ENCODE measurements around the gene MTHFD1. TPM values are rescaled to one million over a fixed set of nuclear protein-coding genes. Genes with fewer than 3 reads are reported as not detected.

MTHFD1 gene
- total RNA-seq, 1 donor from 2014 or later = 161 TPM

DNA sequence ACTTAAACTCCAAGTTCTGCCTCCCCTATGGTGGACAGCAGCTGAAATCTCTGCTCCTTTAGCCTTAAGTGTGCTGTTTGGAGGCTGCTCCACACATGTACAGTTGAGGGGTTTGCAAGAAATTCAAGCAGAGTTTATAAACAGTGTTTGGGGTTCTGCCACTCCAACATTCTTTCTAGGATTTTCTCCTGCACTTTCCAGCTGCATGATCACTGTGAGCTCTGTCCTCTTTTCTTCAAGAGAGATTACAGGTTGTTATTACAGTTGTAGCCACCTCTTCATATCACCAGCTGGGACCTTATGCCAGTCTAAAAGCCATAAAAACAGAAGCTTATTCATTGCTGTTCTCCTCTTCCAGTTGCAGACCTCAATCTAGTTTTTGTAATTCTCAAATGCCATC lies 107.1 kb downstream of the MTHFD1 start:
- no peaks in the 10 kb centered on the region for H3K4me1 Mint-ChIP-seq

DNA sequence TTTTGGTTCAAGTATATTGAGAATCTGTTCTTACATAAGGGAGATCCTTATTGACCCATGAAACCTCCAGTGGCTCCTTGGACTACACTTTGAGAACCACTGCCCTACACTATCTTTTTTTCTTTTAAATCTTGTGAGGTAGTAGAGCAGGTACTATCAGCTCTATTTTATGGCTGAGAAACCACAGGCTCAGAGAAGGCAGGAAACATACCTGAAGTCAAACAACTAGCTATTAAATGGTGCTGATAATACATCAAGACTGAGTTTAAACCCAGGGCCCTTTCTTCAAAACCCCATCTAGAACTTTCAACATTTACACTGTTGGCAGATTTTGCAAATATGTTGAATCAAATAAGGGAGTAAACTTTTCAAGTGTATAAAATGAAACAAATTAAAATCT lies 108.6 kb downstream of the MTHFD1 start:
- TF ChIP-seq, protein P1, sequence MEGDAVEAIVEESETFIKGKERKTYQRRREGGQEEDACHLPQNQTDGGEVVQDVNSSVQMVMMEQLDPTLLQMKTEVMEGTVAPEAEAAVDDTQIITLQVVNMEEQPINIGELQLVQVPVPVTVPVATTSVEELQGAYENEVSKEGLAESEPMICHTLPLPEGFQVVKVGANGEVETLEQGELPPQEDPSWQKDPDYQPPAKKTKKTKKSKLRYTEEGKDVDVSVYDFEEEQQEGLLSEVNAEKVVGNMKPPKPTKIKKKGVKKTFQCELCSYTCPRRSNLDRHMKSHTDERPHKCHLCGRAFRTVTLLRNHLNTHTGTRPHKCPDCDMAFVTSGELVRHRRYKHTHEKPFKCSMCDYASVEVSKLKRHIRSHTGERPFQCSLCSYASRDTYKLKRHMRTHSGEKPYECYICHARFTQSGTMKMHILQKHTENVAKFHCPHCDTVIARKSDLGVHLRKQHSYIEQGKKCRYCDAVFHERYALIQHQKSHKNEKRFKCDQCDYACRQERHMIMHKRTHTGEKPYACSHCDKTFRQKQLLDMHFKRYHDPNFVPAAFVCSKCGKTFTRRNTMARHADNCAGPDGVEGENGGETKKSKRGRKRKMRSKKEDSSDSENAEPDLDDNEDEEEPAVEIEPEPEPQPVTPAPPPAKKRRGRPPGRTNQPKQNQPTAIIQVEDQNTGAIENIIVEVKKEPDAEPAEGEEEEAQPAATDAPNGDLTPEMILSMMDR (conservative IDR thresholded peaks at IDR 0.05) = no peak
- Mint-ChIP-seq H3K9me3 (no peaks in the 10 kb centered on the region), H3K27ac (ENCODE audit: unreplicated experiment) (no peak overlapping the region), H3K27me3 (ENCODE audit: low read depth) (no peaks in the 10 kb centered on the region), H3K4me3 (no peak overlapping the region), H3K36me3 (ENCODE audit: low read depth) (no peaks in the 10 kb centered on the region), H3K4me1 (peaks cover 7% of the 10 kb centered on the region)
- DNase-seq (ENCODE audit: low read depth, low spot score) = no peak

More for the DNA sequence above, 107.1 kb downstream of the MTHFD1 start:
- Mint-ChIP-seq H3K9me3 (no peaks in the 10 kb centered on the region), H3K36me3 (ENCODE audit: low read depth) (no peaks in the 10 kb centered on the region), H3K27me3 (ENCODE audit: low read depth) (no peaks in the 10 kb centered on the region), H3K4me3 (no peak overlapping the region), H3K27ac (ENCODE audit: unreplicated experiment) (no peak overlapping the region)
- TF ChIP-seq, protein P1 (conservative IDR thresholded peaks at IDR 0.05) = no peak
- DNase-seq (ENCODE audit: low read depth, low spot score) = no peak

DNA sequence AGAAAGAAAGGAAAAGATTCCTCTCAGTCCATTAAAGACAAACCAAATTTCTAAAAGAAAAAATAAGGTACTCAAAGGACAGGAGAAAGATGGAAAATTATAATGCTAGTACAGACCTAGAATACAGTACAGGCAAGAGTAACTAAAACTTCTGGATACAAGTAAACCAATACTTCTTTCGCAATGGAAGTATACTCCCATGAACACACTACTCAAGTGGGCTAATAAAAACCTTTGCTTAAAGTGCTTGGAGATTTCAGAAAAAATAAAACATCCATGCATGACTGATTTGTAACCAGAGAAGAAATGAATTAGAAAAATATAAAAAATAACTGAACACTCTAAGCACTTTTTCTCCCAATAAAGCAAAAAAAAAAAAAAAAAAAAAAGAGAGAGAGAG lies 111.9 kb downstream of the MTHFD1 start:
- no peaks in the 10 kb centered on the region for H3K36me3 Mint-ChIP-seq (ENCODE audit: low read depth)
- no peak overlapping the region for H3K27ac Mint-ChIP-seq (ENCODE audit: unreplicated experiment)
- DNase-seq (ENCODE audit: low read depth, low spot score) = no peak
- H3K27me3 Mint-ChIP-seq (ENCODE audit: low read depth) = no peaks in the 10 kb centered on the region
- no peaks in the 10 kb centered on the region for H3K9me3 Mint-ChIP-seq
- TF ChIP-seq, protein P1 (conservative IDR thresholded peaks at IDR 0.05) = no peak
- H3K4me1 Mint-ChIP-seq = peaks cover 21% of the 10 kb centered on the region
- peak overlapping the region; percentile 32 for H3K4me3 Mint-ChIP-seq

DNA sequence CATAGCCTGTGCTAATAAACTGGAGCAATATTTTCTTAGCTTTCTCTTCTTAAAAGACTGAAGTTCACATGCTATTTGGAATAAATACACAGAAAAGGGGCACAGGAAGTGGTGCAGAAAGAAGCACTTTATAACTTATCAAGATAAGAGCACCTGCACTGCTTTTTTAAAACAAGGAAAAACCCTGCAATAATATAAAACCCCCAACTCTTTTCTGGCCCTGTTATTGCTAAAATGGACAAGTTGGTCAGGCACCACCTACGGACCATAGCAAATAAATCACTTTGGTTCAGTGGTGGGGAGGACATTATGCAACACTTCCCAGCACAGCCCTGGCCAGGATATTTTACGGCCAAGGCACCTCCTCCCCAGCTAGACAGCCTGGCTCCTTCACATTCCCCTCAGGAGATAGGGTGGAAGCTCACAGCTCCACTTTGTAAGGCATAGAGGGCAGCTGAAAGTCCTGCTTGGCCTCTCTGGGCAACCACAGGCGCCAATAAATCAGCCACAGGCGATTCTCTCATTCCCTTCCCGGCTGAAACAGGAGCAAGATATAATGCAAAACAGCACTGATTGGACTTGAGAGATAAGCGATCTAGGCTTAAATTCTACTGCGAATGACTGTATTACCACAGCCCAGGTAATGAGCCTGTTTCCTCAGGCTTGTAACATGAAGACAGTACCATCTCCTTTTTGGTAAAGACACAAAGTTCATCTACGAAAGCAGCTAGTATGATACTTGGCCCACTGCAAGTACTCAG lies 113.4 kb downstream of the MTHFD1 start:
- TF ChIP-seq, protein P1 (conservative IDR thresholded peaks at IDR 0.05) = no peak

DNA sequence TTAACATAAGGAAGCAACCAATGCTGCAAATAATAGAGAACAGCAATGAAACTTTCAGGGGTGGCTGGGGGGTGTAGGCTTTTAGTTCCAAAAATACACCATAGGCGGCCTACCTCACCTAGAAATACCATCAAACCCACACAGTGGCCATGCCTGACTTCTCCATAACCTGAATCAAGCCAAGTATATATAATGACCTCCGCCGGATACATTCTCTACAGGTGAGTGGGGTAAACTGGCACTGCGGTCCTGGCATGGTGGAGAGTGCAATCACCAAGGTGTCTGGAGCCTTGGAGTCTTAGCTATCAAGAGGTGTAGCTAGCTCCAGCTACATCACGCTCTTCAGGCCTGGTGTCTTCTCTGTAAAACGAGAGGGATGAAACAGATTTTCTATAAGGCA lies 114.3 kb downstream of the MTHFD1 start:
- no peak overlapping the region for H3K27ac Mint-ChIP-seq (ENCODE audit: unreplicated experiment)
- no peaks in the 10 kb centered on the region for H3K27me3 Mint-ChIP-seq (ENCODE audit: low read depth)
- peak overlapping the region; percentile 94 for H3K4me3 Mint-ChIP-seq
- no peaks in the 10 kb centered on the region for H3K9me3 Mint-ChIP-seq
- TF ChIP-seq, protein P1 (conservative IDR thresholded peaks at IDR 0.05) = no peak
- H3K4me1 Mint-ChIP-seq = peaks cover 42% of the 10 kb centered on the region
- no peak for DNase-seq (ENCODE audit: low read depth, low spot score)
- no peaks in the 10 kb centered on the region for H3K36me3 Mint-ChIP-seq (ENCODE audit: low read depth)

More for the DNA sequence above, 113.4 kb downstream of the MTHFD1 start:
- peaks cover 34% of the 10 kb centered on the region for H3K4me1 Mint-ChIP-seq
- H3K4me3 Mint-ChIP-seq = peak overlapping the region; percentile 94
- DNase-seq (ENCODE audit: low read depth, low spot score) = no peak
- no peaks in the 10 kb centered on the region for H3K27me3 Mint-ChIP-seq (ENCODE audit: low read depth)
- no peaks in the 10 kb centered on the region for H3K9me3 Mint-ChIP-seq
- H3K27ac Mint-ChIP-seq (ENCODE audit: unreplicated experiment) = no peak overlapping the region
- H3K36me3 Mint-ChIP-seq (ENCODE audit: low read depth) = no peaks in the 10 kb centered on the region
